Jurkat, Clone E6-1 (cell line): ENCODE measurements around the gene HRC.
"Not testable (repeated sequence)": the region's sequence is repeated elsewhere in the genome, so short reads cannot be mapped to it uniquely, and the experiment has no call there.

Source experiments
- DNase-seq: peaks from one replicate; pipeline ENCODE4 v3.0.0-alpha.2; 2011; ENCODE audit warnings: low read depth, low spot score
- H3K4me3 ChIP-seq: 2 replicates; pipeline ENCODE4 v1.5.1; 2011; ENCODE audit warnings: mild to moderate bottlenecking, low read length, control low read depth, moderate library complexity

The HRC gene

GRCh38 chr19:49142866-49143335 lies 12.3 kb downstream of the HRC start:
- no peak overlapping the region for H3K4me3 ChIP-seq
- DNase-seq = no peak

DNA sequence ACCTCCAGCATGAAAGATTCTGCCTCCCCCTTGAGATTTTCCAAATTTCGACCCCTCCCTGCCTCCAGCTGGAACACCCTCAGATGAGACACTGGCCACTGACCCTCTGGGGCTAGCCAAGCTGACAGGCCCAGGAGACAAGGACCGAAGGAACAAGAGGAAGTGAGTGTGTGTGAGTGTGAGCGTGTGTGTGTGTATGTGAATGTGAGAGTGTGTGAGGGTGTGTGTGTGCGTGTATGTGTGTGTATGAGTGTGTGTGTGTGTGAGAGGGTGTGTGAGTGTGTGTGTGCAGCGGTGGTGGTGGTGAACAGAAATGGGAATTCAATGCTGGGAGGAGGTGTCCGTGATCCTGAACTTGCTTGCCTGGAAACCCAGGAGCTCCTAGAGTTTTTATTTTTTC lies 13.8 kb downstream of the HRC start:
- no peak overlapping the region for H3K4me3 ChIP-seq
- no peak for DNase-seq

GRCh38 chr19:49140951-49141350 lies 14.2 kb downstream of the HRC start:
- H3K4me3 ChIP-seq = no peak overlapping the region
- no peak for DNase-seq

- no peak overlapping the region for H3K4me3 ChIP-seq
- no peak for DNase-seq
These were observed 18.4 kb downstream of the HRC start for GRCh38 chr19:49136771-49137171.

GRCh38 chr19:49135686-49136085 lies 19.5 kb downstream of the HRC start:
- no peak for DNase-seq
- H3K4me3 ChIP-seq = no peak overlapping the region

DNA sequence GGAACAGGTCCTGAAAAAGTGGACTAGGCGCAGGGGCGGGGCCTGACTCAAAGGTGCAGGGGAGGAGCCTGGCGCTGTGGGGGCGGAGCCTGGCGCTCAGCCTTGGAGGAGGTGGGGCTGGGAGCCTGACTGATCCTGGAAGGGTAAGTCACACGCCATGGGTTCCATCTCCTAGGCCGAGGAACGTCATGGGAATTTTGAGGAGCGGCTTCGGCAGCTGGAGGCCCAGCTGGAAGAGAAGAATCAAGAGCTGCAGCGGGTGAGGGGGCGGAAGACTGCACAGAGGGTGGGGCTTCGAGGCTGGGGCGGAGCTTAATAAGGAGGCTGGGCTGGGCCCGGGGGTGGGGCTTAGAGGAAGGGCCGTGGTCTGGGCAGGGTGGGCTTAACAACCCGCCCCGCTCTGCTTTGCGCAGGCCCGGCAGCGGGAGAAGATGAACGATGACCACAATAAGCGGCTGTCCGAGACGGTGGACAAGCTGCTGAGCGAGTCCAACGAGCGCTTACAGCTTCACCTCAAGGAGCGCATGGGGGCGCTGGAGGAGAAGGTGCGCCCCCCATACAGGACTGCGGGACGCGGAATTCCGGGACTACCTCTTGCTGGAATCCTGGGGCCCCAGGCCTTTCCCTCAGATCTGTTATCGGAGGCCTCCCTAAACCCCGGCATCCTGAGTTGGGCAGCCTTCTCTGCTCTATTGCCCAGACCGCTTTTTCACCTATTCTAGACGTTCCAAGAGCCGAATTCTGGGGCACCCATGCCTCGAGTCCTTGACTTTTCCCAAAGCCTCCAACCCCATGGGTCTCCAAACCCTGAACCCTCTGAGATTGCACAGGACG lies 21.4 kb downstream of the HRC start:
- DNase-seq = no peak

DNA sequence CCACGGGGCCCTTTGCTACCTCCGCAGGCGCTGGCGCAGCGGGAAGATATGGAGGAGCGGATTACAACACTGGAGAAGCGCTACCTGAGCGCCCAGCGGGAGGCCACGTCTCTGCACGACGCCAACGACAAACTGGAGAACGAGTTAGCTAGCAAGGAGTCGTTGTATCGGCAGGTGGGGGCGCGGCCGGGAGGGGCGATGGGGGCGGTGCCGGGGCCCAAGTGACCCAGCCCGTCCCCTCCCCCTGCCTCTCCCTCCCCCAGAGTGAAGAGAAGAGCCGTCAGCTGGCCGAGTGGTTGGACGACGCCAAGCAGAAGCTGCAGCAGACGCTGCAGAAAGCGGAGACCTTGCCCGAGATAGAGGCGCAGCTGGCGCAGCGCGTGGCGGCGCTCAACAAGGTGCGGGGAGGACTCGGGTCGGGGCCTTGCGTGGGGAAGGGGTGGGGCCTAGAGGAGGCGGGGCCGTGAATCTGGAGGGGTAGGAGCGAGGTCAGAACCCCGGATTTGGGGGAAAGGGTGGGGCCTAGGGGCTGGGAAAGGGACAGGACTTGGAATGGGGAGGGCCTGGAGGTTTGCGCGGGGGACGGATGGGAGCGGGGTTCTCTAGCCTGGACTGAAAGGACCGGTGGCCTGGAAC lies 22.1 kb downstream of the HRC start:
- no peak overlapping the region for H3K4me3 ChIP-seq

More for the DNA sequence above, 21.4 kb downstream of the HRC start:
- no peak overlapping the region for H3K4me3 ChIP-seq

GRCh38 chr19:49130325-49130724 lies 24.9 kb downstream of the HRC start:
- DNase-seq = no peak
- H3K4me3 ChIP-seq = no peak overlapping the region

More for the DNA sequence above, 22.1 kb downstream of the HRC start:
- DNase-seq = no peak

DNA sequence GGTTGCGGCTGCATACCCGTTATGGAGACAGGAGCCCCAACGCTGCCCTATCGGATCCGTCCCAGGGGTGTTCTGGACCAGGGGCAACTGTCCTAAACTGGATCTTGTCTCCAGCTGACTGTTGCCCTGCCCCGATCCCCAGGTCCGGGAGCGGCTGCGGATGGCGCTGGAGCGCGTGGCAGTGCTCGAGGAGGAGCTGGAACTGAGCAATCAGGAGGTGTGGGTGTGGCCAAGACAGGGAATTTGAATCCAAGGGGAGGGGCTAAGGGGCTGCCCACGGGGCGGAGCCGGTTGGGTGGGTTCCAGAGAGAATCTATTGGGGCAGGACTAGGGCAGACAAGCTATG lies 26.0 kb downstream of the HRC start:
- DNase-seq = no peak
- H3K4me3 ChIP-seq = no peak overlapping the region

- H3K4me3 ChIP-seq = peak overlapping the region; percentile 63
- no peak for DNase-seq
These were observed 26.5 kb downstream of the HRC start for GRCh38 chr19:49128545-49129237.

GRCh38 chr19:49127674-49128544 lies 27.3 kb downstream of the HRC start:
- DNase-seq = peak; percentile 90
- peak overlapping the region; percentile 63 for H3K4me3 ChIP-seq

- H3K4me3 ChIP-seq, DNase-seq: not testable (repeated sequence)
These were observed 28.0 kb downstream of the HRC start for GRCh38 chr19:49127225-49127624.

DNA sequence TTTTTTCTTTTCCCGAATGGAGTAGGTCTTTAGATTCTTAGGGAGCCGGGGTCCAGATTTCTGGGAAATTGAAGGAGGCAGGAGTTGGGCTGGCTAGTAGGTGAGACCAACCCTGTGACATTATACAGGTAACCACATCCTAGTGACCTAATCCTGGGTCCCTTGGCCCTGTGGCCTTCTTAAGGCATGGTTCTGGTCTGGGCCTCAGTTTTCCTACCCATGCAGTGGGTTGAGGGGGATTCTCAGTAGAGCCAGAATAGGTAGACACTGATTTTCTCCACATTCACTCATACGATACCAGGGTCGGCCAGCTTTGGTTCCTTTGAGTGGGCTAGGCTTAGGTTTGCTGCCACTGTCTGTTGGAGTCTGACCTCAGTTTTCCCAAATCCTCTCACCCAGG lies 28.6 kb downstream of the HRC start:
- no peak overlapping the region for H3K4me3 ChIP-seq
- no peak for DNase-seq

DNA sequence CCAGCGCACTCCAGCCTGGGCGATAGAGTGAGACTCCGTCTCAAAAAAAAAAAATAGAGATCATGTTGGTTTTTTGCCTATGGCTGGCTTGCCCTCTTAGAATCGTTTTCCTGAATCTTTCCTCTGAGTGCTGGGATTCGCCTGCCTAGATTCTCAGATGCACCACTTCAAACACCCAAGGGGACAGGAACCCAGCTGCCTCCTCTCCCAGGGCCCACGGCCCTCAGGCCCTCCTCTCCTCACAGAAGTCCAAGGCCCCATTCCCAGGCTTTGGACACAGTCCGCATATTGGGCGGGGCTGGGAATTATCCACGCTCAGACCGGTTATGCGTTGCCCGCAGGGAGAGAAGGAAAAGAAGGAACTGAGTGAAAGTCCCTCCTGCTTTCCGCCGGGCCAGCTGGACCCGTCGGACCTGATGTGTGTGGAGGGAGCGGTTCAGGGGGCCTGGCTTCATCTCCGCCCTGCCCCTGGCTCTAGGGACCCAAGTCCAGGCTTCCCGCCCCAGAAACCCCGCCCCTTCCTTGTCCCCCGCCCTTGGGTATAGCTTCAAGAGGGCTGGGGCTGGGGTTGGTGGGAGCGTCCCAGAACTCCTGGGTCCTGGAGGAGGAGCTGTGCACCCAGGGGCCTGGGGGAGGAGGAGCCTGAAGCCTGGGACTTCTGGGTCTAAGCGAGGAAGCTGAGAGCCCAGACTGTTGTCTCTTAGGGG lies 30.0 kb downstream of the HRC start:
- no peak overlapping the region for H3K4me3 ChIP-seq

DNA sequence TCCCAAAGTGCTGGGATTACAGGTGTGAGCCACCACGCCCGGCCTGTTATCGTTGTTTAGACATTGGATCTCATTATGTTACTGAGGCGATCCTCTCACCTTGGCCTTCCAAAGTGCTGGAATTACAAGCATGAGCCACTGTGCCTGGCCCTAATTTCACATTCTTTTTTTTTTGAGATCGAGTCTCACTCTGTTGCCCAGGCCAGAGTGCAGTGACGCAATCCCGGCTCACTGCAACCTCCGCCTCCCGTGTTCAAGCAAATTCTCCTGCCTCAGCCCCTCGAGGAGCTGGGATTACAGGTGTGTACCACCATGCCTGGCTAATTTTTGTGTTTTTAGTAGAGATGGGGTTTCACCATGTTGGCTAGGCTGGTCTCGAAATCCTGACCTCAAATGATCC lies 31.9 kb downstream of the HRC start:
- not testable (repeated sequence) for DNase-seq, H3K4me3 ChIP-seq

More for the DNA sequence above, 30.0 kb downstream of the HRC start:
- no peak for DNase-seq

GRCh38 chr19:49121841-49122240 lies 33.4 kb downstream of the HRC start:
- not testable (repeated sequence) for DNase-seq, H3K4me3 ChIP-seq

GRCh38 chr19:49120868-49121267 lies 34.3 kb downstream of the HRC start:
- no peak for DNase-seq

GRCh38 chr19:49120325-49120683 lies 34.9 kb downstream of the HRC start:
- H3K4me3 ChIP-seq = no peak overlapping the region; the same call in 1 of the 2 replicates
- DNase-seq = no peak

More at GRCh38 chr19:49120868-49121267, 34.3 kb downstream of the HRC start:
- no peak overlapping the region for H3K4me3 ChIP-seq
